T-helper 1 cell (primary cell): Measurements from ENCODE around the gene ERBB3.

Source experiments
- DNase-seq, 5 donors: peaks; one replicate each; pipeline ENCODE4 v3.0.0-alpha.2; 2012 to 2020

ERBB3 gene

DNA sequence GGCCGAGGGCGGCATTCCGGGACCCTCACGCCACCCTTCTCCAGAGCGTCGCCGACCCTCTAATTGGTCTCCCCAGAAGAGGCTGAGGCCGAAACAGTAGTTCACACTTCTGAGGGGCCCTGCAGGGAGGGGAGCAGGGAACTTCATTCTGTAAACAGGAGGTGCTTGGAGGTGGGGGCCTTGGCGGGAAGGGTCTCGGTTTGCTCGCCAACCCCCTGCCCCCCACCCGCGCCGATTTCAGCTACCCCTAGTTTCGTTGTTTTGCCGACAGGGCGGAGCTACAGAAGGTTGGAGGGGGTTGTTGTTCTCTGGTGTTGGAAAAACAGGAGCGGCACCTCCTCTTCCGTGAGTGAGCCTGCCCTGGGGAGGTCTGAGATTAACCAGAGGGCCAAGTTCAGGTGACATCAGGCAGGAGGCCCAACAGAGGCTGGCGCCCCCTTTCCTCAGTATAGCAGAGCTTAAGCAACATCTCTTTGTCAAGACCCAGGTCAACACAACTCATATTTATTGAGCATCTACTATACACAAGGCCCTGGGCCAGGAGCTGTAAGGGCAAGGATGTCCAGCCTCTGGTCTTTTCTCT is 682 bp downstream of the ERBB3 start:
- DNase-seq, result no peak

DNA sequence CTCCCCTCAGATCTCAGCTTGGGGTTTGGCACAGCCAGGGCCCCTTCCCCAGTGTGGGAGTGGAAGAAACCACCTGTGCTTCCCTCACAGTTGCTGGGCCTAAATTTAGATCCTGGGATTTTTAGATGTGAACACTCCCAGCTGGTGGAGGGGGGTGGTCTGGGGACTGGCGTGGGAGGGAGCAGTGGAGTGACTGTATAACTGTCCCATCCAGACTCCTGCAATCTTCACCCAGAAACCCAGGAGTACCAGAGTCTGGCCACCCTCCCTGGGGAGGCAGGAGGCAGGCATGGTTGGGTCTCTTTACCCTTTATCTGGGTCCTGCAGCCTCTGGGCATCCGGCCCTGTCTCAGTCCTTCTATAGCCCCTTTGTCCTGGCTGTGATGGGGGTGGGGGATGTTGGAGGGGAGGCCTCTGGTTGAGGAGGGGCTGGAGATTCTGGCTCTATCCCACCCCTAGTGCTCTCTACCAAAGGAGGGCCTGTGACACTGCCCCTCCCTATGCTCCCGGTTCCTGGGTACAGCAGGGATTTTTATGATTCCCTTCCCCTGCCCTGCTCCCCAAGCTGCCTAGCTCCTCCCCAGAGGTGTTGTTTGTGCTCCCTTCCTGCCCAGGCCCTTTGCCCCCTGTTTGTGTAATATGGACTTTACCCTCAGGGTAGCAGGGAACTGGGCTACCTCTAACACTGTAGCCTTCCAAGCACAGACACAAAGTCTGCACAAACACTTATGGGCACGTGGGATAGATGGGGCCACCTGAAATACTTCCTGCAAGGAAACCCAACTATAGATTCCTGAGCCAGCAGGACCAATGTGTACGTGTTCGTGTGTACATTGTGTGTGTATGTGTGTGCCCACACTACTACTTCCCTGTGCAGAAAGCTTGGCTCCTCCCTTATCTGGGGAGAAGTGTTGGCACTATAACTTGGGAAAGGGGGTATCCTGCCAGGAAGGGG is 1.7 kb downstream of the ERBB3 start:
- DNase-seq, result no peak

DNA sequence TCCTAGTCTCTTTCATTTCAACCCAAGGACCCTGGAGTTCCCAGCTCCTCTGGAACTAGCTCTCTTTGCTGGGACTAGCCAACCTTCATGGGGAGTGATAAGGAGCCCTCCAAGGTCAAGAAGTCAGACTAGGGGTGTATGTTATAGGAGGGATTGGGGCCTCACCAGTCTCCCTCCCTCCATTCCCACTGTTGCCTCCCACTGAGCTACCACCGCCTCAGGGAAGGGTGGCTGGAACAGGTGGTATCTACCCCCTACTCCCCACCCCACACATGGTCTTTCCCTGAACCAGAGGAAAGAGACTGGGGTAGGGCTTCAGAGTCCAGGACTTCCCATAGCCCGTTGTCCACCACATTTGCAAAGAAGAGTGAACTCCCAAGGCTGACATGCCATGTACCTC is 2.4 kb downstream of the ERBB3 start:
- no peak for DNase-seq

DNA sequence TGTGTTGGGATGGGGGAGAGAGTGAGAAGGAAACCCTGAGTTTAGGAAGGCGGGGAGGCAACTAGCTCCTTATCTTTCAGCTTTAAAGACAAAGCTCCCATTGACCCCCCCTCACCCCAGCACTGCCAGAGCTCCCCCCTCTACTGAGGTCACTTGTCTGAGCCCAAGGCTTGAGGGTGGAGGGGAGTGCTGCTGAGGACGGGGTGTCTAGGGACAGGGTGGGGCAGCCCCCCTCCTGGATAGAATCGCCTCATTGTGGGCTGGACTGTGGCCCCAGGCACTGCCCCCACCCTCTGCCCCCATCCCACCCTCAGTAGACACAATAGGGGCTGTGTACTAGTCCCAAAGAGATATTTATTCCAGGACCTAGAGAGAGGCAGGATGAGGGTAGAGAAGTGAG is 3.0 kb downstream of the ERBB3 start:
- DNase-seq, result no peak

DNA sequence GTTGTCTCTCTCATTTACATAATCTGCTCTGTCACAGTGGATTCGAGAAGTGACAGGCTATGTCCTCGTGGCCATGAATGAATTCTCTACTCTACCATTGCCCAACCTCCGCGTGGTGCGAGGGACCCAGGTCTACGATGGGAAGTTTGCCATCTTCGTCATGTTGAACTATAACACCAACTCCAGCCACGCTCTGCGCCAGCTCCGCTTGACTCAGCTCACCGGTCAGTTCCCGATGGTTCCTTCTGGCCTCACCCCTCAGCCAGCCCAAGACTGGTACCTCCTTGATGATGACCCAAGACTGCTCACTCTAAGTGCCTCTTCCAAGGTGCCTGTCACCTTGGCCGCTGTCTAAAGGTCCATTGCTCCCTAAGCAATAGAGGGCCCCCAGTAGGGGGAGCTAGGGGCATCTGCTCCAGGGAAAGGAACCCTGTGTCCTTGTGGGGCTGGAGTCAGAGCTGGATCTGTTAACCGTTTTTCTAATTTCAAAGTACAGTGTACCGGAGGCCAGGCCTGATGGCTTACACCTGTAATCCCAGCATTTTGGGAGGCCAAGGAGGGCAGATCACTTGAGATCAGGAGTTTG is 5.1 kb downstream of the ERBB3 start:
- peak in 1 of 5 donors; percentile 39 for DNase-seq

DNA sequence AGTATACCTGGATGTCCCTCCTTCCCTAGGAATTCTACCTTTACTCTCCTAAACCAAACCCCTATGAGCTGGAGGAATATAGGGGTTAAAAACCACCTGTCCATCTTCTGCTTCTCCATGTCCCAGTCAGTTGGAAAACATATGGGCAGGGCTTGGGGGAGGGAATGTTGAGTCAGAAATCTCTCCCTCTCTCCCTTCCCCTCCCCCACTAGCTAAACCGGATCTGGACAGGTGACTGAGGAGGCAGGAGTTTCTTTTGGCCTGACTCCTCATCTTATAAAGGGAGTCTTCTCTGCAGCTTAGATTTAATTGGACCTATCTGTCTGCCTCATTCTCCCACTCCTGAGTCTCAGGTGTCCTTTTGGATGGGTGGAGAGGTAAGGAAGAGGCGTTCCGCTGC is 6.1 kb downstream of the ERBB3 start:
- DNase-seq, result no peak

DNA sequence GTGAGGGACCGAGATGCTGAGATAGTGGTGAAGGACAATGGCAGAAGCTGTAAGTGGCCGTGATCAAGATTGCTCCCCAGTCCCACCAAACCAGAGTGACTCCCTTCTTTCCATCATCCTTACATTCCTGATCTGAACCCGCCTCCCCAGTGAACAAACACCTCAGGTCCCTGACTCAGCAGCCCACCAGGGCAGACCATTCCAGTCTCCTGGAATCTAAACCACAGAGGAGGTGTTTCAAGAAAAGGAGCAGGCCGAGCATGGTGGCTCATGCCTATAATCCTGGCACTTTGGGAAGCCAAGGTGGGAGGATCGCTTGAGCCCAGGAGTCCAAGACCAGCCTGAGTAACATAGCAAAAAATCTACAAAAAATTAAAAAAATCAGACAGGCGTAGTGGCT is 6.6 kb downstream of the ERBB3 start:
- DNase-seq, result no peak

DNA sequence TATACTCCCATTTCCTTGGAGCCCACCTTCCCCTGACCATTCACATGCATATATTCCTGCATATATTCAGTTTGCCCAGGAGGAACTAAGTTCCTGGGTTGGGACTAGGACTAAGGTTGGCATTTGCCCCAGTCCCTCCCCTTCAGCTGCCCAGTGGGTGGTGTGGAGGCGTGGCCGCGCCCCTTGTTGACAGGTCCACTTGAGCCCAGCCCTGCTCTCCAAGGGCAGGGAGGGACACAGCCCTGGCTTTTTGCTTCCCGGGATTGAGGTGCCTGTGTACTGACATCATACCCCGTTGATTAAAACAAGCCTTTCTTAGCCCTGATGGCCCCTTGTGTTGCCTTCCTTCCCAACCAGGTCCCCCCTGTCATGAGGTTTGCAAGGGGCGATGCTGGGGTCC is 7.3 kb downstream of the ERBB3 start:
- no peak for DNase-seq

DNA sequence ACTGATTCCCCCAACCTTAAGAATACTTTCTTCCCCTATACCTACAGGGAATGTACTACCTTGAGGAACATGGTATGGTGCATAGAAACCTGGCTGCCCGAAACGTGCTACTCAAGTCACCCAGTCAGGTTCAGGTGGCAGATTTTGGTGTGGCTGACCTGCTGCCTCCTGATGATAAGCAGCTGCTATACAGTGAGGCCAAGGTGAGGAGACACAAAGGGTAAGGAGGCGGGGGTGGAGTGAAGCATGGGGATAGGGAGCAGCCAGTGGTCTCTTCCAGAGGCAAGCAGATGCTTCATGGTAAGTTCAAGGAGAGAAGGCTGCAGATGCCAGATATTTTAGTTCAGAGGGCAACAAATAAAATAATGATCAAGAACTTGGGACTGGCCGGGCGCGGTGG is 17.8 kb downstream of the ERBB3 start:
- DNase-seq, result no peak

DNA sequence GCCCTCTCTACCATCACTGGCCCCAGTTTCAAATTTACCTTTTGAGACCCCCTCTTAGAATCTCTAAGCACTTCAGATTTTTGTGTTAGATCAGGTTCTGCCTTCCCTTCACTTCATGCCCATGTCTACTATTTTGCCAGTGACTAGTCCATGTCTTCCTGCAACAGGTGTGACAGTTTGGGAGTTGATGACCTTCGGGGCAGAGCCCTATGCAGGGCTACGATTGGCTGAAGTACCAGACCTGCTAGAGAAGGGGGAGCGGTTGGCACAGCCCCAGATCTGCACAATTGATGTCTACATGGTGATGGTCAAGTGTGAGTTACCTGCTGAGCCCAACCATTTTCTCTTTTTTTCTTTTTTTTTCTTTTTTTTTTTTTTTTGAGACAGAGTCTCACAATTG is 18.6 kb downstream of the ERBB3 start:
- DNase-seq, result no peak

DNA sequence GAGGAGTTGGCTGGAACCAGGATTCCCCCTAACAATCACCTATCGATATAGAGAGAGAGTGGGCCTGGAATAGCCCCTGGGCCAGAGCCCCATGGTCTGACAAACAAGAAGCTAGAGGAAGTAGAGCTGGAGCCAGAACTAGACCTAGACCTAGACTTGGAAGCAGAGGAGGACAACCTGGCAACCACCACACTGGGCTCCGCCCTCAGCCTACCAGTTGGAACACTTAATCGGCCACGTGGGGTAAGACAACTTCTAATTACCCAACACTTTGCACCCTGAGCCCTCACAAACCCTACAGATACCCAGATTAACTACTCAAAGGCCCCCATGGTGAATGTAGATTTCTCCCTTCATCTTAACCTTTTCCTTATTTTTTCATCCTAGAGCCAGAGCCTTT is 19.8 kb downstream of the ERBB3 start:
- no peak for DNase-seq

DNA sequence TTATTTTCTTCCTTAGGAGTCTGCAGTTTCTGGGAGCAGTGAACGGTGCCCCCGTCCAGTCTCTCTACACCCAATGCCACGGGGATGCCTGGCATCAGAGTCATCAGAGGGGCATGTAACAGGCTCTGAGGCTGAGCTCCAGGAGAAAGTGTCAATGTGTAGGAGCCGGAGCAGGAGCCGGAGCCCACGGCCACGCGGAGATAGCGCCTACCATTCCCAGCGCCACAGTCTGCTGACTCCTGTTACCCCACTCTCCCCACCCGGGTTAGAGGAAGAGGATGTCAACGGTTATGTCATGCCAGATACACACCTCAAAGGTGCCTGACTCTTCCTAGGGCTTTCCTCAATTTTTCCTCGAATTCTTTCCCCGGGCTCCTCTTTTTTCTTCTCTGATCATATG is 21.1 kb downstream of the ERBB3 start:
- no peak for DNase-seq

DNA sequence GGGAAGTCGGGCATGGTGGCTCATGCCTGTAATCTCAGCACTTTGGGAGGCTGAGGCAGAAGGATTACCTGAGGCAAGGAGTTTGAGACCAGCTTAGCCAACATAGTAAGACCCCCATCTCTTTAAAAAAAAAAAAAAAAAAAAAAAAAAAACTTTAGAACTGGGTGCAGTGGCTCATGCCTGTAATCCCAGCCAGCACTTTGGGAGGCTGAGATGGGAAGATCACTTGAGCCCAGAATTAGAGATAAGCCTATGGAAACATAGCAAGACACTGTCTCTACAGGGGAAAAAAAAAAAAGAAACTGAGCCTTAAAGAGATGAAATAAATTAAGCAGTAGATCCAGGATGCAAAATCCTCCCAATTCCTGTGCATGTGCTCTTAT is 22.7 kb downstream of the ERBB3 start:
- no peak for DNase-seq

DNA sequence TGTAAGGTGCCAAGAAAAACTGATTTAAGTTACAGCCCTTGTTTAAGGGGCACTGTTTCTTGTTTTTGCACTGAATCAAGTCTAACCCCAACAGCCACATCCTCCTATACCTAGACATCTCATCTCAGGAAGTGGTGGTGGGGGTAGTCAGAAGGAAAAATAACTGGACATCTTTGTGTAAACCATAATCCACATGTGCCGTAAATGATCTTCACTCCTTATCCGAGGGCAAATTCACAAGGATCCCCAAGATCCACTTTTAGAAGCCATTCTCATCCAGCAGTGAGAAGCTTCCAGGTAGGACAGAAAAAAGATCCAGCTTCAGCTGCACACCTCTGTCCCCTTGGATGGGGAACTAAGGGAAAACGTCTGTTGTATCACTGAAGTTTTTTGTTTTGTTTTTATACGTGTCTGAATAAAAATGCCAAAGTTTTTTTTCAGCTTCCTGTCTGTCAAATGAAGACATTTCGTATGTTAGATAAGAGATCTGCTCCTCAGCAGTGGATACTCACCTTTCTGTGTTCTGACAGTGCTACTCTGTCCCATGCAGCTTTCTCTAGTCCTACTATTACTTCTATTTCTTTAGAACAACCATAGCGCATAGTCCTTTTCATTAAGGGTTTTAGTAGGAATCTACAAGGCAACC is 23.2 kb downstream of the ERBB3 start:
- DNase-seq, result peak in 1 of 5 donors; percentile 81

DNA sequence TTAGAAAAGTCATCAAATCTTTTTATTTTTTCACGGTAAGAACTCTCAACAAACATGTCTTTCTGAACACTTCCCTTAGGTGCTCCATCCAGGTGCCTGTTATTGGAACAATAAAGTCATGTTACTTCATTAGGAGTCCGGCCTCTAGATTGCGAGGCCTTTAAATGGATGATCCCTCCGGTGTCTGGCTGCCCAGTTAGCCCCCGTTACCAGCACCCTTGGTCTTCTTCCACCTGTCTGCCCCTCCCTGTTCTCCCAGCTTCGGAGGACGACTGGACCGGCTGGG is 23.8 kb downstream of the ERBB3 start:
- DNase-seq, result no peak

DNA sequence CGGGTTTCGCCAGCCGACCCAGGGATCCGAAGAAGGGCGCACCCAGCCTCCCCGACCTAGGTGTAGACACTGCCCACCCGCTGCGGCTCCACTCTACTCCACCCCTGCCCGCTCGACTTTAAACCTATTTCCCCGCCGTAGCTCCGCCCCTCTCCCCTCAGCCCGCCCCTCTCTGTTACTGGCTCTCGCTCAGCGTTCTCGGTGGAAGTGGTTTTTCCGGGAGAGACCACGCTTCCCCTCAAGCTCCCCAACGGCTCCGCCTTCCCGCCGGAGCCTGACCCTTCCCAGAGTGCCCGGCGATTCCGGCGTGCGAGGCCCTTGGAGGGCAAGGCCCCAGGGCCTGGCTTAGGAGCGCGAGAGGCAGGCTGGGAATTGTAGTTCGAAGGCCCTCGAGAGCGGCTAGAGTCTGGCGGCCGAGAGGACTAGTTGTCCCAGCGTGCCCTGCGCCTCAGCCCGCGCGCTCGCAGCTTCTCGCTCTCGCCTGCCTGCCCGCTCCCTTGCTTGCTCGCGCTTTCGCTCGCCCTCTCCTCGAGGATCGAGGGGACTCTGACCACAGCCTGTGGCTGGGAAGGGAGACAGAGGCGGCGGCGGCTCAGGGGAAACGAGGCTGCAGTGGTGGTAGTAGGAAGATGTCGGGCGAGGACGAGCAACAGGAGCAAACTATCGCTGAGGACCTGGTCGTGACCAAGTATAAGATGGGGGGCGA is 24.3 kb downstream of the ERBB3 start, which contains the start of gene PA2G4:
Gene PA2G4, plus strand, starts transcription at position 451 of the 706 bp plus-strand sequence. Its CDS starts 179 bp downstream, at position 630.
- peak; percentile 89 to 100 (median 91) for DNase-seq

DNA sequence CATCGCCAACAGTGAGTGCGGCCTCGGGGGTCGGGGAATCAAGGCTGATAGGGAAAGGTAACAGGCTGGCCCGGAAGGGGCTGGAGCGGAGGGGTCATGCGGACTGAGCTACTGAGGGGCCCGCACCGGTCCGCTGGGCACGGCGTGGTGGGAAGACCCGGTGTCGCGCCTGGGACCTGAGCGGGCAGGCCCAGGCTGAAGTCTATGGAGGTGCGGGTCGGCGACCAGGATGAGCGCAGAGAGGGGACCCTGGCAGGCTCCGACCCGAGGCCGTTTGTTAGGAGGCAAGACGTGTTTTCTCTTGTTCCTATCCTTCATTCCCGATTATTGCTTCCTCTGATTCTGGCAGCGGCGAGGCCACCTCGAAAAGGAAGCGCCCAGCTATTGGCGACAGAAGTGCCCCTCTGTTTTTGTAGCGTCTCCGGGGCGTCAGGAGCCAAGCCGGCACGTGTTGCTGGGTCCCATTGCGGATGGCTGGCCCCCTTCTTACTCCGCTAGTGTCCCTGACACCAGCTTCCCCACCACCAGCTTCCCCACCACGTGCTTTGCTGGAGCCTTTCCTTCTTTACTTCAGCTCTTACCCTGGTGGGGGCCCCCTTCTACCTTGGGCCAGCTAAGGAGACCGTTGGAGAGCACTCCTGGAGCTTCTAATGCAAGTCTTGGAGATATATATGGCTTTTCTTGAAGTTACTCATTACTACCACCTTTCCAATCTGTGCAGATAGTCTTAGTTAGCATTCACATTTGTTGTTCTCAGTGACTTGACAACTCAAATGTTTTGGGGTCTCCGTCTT is 25.0 kb downstream of the ERBB3 start:
- DNase-seq, result peak in 2 of 5 donors; percentile 17 to 22

DNA sequence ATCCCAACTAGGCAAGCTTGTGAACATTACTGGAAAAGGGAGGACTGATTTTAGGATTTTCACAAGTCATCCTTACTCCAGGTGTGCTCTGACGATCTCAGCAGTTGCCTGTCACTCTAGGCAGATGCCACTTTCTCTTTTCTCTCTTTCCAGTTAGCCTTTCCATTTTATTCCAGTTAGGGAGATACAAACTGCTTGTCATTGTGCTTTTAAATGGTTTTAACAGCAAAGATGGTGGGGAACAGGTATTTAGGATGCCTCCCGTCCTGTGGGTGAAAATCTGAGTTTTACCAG is 25.6 kb downstream of the ERBB3 start:
- DNase-seq, result no peak

DNA sequence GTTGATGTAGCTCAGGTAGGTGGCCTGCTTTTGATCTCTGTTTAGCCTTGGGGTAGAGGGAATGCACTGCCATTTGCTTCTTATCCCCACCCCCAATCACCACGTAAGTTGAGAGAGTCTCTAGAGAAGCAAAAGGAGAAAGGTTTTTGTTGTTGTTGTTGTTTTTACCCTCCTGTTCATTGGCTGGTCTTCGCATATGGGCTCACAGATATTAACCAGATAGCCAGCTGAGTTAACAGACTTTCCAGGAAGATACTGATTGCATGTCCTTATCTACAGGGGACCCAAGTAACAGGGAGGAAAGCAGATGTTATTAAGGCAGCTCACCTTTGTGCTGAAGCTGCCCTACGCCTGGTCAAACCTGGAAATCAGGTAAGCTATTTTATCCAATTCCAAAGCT is 27.3 kb downstream of the ERBB3 start:
- no peak for DNase-seq

DNA sequence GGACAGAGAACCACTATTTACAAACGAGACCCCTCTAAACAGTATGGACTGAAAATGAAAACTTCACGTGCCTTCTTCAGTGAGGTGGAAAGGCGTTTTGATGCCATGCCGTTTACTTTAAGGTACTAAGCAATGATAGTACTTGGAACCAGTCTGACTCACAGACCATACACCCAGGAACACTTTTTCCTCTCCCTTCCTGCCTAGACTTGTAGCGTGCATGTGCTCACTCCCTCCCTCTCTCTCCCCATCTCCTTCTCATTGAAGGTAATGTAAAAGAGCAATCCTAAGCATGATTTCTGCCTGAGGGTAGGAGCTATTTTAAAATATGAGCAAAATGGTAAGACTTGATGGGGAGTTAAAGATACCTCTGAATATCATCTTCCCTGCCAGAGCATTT is 30.6 kb downstream of the ERBB3 start:
- DNase-seq, result no peak

DNA sequence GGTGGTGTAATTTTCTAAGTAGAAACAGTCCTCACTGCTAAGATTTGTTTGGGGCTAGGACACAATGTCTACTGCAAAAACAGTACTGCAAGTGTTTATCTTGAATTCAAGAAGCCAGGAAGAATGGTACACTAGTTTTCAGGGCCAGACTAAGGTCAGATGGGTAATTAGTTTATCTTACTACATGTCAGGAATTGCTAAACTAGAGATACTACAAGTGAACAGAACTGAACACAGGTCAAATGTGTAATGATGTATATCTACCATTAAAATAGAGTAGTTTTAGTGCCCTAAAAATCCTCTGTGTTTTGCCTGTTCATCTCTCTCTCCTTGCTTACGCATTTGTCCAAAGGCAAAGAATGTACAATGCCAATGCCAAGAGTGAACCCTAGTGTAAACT is 34.1 kb downstream of the ERBB3 start:
- no peak for DNase-seq

DNA sequence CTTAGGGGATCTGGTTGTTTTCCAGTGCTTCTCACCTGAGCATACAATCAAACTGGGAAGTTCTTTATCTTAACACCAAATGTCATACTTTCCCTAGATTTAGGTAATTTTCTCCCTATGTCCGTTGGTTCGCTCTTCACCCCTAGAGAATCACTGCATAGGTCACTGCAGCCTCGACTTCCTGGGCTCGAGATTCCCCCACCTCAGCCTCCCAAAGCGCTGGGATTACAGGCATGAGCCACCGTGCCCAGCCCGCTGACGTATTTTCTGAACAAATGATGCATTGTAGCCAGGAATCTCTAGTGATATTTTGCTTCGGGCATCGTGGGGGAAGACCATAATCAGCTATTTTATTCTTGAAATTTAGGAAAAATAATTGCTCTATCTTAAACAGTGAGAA is 35.4 kb downstream of the ERBB3 start:
- DNase-seq, result no peak
